GM12891 (cell line): ENCODE measurements around the gene PIK3R3.

Experiments used
- DNase-seq: peaks from one replicate; pipeline ENCODE4 v3.0.0; 2011; ENCODE audit warnings: low spot score; ENCODE audit not compliant: insufficient read length
- FAIRE-seq: peaks from 2 replicates; lab custom pipeline; 2011; peaks lifted over from hg19 to GRCh38; lab: Jason Lieb, UNC
- PAX5 ChIP-seq: IDR thresholded peaks from 2 replicates; pipeline ENCODE4 v1.6.1; 2011; ENCODE audit warnings: low read length, moderate library complexity, mild to moderate bottlenecking; ENCODE audit not compliant: insufficient read depth, severe bottlenecking
- POLR2A ChIP-seq: IDR thresholded peaks from 2 replicates; pipeline ENCODE4 v1.6.1; 2011; ENCODE audit warnings: low read depth, low read length, control low read depth
- POLR2AphosphoS5 ChIP-seq: IDR thresholded peaks from 2 replicates; pipeline ENCODE4 v1.6.1; 2011; ENCODE audit warnings: low read depth, low read length, control low read depth
- POU2F2 ChIP-seq: IDR thresholded peaks from 2 replicates; pipeline ENCODE4 v1.6.1; 2011; ENCODE audit warnings: low read depth, mild to moderate bottlenecking, control low read depth, low read length, moderate library complexity
- SPI1 ChIP-seq: IDR thresholded peaks from 2 replicates; pipeline ENCODE4 v1.6.1; 2011; ENCODE audit warnings: low read depth, low read length, control low read depth
- TAF1 ChIP-seq: IDR thresholded peaks from 2 replicates; pipeline ENCODE4 v1.6.1; 2011; ENCODE audit warnings: low read depth, low read length, control low read depth

PIK3R3 gene

GRCh38 chr1:45998020-45998617 is 134.3 kb downstream of the PIK3R3 start:
- no peak for TF ChIP-seq PAX5
- TF ChIP-seq POLR2AphosphoS5 = no peak
- no peak for TF ChIP-seq POU2F2
- FAIRE-seq = no peak
- DNase-seq = no peak

GRCh38 chr1:45995298-45995697 is 137.1 kb downstream of the PIK3R3 start:
- DNase-seq = no peak
- no peak for TF ChIP-seq POLR2A
- no peak for TF ChIP-seq SPI1
- no peak for TF ChIP-seq POU2F2
- TF ChIP-seq TAF1 = no peak
- no peak for TF ChIP-seq POLR2AphosphoS5
- TF ChIP-seq PAX5 = no peak
- no peak for FAIRE-seq

- no peak for DNase-seq
- TF ChIP-seq POU2F2 (no peak), POLR2A (no peak), SPI1 (no peak), POLR2AphosphoS5 (no peak), TAF1 (no peak), PAX5 (no peak)
- no peak for FAIRE-seq
Observed at GRCh38 chr1:45994423-45994822, 138.0 kb downstream of the PIK3R3 start.
